Tibial nerve (tissue), 4 donors: Measurements from ENCODE around the gene CD58.

ENCODE experiments used
- EP300 ChIP-seq, 2 donors: sonication (generic); formaldehyde crosslinking; IDR thresholded peaks; one replicate each; pipeline ENCODE4 v1.6.1; 2017; ENCODE audit warnings: antibody characterized with exemption in 2 of 2, mild to moderate bottlenecking in 1 of 2
- POLR2A ChIP-seq, 2 donors: fragments of 450-650 bp; IDR thresholded peaks; one replicate each; pipeline ENCODE4 v1.6.1; 2017; ENCODE audit warnings: antibody characterized with exemption in 2 of 2, mild to moderate bottlenecking in 2 of 2, moderate library complexity in 2 of 2
- TF ChIP-seq, protein P1 (sequence below), 5 experiments: fragments of 200-600 bp in 3 of 5; fragments of 450-650 bp in 2 of 5; sonication (generic) in 3 of 5; IDR thresholded peaks; one replicate each; pipeline ENCODE4 v1.5.1; 2016 to 2019; ENCODE audit warnings: antibody characterized with exemption in 5 of 5, mild to moderate bottlenecking in 3 of 5, moderate library complexity in 2 of 5

DNA sequence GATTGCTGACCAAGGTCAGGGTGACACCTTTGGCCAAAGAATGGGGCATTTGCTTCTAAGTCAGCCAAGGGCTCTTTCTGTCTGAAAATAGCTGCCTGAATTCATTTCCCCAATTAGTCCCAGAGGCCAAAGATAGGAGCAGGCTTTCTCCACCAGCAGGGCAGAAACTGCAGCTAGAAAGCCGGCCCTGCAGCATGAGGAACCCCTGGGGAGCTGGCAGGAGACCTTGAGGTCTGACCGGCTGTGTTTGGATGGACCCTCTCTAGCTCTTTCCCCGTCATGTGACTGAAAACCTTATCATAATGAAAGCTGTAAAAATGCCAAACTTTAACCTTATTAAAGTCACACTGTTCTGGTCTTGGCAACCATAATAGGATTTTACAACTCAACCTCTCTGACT lies 93.4 kb downstream of the CD58 start:
- TF ChIP-seq, protein P1, sequence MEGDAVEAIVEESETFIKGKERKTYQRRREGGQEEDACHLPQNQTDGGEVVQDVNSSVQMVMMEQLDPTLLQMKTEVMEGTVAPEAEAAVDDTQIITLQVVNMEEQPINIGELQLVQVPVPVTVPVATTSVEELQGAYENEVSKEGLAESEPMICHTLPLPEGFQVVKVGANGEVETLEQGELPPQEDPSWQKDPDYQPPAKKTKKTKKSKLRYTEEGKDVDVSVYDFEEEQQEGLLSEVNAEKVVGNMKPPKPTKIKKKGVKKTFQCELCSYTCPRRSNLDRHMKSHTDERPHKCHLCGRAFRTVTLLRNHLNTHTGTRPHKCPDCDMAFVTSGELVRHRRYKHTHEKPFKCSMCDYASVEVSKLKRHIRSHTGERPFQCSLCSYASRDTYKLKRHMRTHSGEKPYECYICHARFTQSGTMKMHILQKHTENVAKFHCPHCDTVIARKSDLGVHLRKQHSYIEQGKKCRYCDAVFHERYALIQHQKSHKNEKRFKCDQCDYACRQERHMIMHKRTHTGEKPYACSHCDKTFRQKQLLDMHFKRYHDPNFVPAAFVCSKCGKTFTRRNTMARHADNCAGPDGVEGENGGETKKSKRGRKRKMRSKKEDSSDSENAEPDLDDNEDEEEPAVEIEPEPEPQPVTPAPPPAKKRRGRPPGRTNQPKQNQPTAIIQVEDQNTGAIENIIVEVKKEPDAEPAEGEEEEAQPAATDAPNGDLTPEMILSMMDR (IDR thresholded peaks at IDR 0.05) = no peak
- no peak for TF ChIP-seq POLR2A (IDR thresholded peaks at IDR 0.05)
- no peak for TF ChIP-seq EP300 (IDR thresholded peaks at IDR 0.05)
